Measurements from ENCODE around the gene MIER2.

DNA sequence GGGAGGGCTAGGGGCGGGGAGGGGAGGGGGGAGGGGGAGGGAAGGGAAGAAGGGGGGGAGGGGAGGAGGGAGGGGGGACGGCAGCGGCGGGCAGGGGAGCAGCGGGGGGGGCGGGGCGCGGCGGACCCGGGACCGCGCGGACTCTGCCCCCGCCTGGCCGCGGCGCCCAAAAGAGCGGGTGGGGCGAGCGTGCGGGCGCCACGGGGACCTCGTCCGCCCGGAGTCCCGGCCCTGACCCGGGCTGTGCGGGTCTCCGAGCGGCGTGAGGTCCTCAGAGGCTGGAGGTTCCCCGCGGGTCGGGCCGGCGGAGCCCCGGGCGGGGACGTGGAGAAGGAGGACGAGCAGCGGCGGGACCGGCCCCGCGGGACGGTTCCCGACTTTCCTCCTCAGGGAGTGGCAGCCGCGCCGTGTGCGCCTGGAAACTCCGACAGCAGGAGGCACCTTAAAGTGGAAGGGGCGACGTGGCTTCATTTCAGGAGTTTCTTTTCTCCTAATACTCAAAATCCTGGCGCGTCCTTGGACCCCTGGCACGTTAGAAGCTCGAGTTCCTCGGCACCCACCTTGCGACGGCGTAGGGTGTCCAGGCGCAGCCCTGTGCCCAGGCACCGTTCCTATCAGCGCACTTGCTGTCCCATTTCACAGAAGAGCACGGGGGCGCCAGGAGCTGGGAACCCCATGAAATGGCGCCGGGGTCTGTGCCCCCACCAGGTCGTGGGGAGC, 52.9 kb downstream of the MIER2 start:
- TF ChIP-seq, protein P1, sequence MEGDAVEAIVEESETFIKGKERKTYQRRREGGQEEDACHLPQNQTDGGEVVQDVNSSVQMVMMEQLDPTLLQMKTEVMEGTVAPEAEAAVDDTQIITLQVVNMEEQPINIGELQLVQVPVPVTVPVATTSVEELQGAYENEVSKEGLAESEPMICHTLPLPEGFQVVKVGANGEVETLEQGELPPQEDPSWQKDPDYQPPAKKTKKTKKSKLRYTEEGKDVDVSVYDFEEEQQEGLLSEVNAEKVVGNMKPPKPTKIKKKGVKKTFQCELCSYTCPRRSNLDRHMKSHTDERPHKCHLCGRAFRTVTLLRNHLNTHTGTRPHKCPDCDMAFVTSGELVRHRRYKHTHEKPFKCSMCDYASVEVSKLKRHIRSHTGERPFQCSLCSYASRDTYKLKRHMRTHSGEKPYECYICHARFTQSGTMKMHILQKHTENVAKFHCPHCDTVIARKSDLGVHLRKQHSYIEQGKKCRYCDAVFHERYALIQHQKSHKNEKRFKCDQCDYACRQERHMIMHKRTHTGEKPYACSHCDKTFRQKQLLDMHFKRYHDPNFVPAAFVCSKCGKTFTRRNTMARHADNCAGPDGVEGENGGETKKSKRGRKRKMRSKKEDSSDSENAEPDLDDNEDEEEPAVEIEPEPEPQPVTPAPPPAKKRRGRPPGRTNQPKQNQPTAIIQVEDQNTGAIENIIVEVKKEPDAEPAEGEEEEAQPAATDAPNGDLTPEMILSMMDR (IDR thresholded peaks at IDR 0.05), result no peak
- TF ChIP-seq CHD2 (IDR thresholded peaks at IDR 0.05; ENCODE audit: low read length, partially characterized antibody) (no peak), RARB (CRISPR knock-in tag; IDR thresholded peaks at IDR 0.05) (no peak), REST (IDR thresholded peaks at IDR 0.05) (no peak), NPAS2 (CRISPR knock-in tag; IDR thresholded peaks at IDR 0.05; ENCODE audit: borderline replicate concordance) (no peak), MAFK (IDR thresholded peaks at IDR 0.05; ENCODE audit: partially characterized antibody) (no peak)
- TF ChIP-seq, protein P2, sequence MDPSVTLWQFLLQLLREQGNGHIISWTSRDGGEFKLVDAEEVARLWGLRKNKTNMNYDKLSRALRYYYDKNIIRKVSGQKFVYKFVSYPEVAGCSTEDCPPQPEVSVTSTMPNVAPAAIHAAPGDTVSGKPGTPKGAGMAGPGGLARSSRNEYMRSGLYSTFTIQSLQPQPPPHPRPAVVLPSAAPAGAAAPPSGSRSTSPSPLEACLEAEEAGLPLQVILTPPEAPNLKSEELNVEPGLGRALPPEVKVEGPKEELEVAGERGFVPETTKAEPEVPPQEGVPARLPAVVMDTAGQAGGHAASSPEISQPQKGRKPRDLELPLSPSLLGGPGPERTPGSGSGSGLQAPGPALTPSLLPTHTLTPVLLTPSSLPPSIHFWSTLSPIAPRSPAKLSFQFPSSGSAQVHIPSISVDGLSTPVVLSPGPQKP (IDR thresholded peaks at IDR 0.05; ENCODE audit: low read depth, low read length), result no peak
- TF ChIP-seq, protein P3, sequence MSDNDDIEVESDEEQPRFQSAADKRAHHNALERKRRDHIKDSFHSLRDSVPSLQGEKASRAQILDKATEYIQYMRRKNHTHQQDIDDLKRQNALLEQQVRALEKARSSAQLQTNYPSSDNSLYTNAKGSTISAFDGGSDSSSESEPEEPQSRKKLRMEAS (IDR thresholded peaks at IDR 0.05), result no peak

Measured in A549 (cell line).